HG02981 (cell line): ENCODE data around the gene TBC1D22A.

Experiments used
- ATAC-seq: cut with Tn5 transposase; IDR thresholded peaks from one replicate; pipeline ENCODE4 v1.9.1; 2021; ENCODE audit warnings: mild to moderate bottlenecking, moderate library complexity; ENCODE audit not compliant: unreplicated experiment

TBC1D22A gene

DNA sequence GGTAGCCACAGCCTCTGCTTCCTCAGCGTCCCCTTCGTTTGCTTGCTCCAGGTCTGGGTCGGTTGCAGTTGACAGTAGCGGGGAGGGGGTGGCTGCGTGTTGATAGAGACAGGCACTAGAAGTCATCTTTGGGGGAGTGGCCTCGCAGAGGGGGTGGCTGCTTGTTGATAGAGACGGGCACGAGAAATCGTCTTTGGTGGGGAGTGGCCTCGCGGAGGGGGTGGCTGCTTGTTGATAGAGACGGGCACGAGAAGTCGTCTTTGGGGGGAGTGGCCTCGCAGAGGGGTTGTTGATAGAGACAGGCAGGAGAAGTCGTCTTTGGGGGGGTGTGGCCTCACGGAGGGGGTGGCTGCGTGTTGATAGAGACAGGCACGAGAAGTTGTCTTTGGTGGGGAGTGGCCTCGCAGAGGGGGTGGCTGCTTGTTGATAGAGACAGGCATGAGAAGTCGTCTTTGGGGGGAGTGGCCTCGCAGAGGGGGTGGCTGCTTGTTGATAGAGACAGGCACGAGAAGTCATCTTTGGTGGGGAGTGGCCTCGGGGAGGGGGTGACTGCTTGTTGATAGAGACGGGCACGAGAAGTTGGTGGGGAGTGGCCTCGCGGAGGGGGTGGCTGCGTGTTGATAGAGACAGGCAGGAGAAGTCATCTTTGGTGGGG, 328.3 kb downstream of the TBC1D22A start:
- ATAC-seq = no peak

GRCh38 chr22:47091246-47091651, 328.8 kb downstream of the TBC1D22A start:
- no peak for ATAC-seq

DNA sequence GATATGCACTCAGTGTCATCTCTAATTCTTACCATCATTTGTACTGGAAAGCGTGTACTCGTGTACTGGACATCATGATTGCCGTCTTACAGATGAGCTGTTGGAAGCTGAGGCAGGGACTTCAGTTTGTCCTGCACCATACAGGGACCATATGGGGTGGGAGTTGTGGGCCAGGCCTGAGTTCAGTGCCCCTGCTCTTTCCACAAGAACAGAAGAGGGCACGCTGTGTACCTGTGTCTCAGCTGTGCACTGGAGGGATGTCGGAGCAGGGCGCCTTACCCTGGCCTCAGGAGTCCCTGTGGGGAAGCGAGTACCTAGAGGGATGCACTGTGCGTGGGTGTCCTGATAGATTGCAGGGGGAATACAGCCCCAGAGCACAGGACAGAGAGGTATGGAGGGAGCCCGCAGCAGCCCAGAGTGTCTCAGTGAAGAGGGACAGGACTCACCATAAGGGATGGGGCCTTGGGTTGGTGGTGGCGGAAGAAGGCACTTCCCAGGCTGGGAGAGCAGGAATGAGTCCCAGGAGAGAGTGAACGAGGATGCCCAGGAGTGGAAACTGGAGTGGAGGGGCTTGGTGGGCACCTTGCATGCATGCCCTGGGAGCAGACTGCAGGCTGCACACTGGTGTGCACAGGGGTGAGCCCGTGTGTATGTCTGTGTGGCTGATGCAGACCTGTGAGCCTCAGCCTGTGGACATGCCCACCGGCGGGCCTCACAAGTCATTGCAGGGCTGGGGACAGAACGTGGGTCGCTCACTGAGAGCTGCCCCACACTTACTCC, 329.7 kb downstream of the TBC1D22A start:
- ATAC-seq = no peak

DNA sequence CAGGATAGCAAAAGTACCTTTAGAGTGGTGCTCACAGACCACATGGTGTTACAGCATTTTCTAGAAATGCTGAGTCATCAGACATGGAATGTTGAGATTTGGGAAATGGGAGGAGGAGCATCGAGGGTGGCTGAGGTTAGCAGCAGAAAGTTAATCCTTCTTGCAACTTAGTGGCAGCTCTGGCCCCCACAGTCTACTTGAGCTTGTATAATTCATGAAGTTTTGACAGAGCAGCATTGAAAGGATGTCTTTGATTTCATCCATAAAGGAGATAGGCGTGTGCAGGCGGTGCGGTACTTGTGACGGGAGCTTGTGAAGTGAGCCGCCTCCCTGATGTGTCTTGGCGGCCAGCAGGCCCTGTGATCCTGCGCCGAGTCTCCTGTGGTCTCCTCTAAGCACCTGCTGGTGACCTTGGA, 330.5 kb downstream of the TBC1D22A start:
- ATAC-seq = no peak

DNA sequence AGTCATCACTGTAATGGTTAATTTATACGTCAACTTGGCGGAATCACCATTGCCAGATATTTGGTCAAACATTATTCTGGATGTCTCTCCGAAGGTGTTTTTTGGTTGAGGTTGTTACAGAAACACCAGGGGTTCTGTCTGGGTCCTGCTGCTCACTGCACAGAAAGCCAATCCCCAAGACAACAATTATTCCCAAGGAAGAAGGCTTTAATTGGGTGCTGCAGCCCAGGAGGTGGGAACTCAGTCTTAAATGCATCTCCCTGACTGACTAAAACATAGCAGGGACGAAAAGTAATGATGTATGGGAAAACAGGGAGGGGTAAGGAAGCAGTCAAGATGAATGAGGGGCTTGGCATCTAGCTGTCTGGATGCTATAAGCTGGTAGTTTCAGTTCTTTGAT, 331.3 kb downstream of the TBC1D22A start:
- ATAC-seq = no peak

DNA sequence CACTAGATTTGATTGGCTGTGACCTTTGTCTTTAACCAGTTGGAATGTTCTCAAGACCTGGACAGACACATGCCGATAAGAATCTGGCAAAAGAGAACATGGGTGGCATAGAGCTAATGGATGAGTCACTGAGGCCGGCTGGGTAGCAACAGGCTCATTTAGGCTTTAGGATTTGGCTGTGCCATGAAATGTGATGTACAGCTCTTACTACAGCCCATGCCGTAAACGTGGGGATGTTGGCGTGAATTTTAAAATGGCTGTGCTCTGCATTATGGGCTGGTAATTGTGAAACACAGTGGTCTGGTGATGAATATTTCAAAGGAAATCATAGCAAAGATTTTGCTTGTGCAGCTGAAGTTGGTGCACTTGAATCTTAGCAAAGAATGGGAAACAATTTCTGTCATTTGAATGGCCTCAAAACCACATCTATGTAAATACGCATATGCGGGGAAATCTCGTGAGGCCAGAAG, 332.4 kb downstream of the TBC1D22A start:
- no peak for ATAC-seq

GRCh38 chr22:47095395-47096122, 333.1 kb downstream of the TBC1D22A start:
- no peak for ATAC-seq

GRCh38 chr22:47098121-47098520, 335.7 kb downstream of the TBC1D22A start:
- no peak for ATAC-seq

DNA sequence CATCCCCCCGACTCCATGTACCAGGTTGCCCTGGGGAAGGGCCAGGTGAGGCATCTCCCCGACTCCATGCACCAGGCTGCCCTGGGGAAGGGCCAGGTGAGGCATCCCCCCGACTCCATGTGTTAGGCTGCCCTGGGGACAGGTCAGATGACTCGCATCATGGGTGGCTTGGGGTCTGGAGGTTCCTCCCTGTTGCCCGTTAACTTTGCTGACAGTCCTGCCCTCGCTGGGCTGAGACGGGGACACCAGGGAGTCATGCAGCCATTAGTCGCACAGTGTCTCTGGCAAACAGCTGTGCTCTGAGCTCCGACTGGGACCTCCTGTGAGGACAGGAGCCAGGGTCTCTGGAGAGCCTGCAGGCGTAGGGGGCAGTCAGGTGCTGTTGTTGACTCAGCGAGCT, 336.1 kb downstream of the TBC1D22A start:
- ATAC-seq = no peak

DNA sequence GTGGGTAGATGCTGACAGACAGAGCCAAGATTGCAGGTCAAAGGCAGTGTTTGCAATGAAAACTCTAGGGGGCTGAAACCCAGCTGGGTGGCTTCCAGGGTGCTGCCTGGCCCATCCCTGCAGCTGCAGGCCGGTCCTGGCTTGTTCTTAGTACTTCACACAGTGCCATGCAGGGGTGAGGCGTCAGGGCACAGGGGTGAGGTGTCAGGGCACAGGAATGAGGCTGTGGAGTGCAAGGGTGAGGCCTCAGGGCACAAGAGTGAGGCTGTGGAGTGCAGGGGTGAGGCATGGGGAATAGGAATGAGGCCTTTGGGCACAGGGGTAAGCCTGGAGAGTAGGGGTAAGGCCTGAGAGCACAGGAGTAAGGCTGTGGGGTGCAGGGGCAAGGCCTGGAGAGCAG, 337.6 kb downstream of the TBC1D22A start:
- ATAC-seq = no peak

DNA sequence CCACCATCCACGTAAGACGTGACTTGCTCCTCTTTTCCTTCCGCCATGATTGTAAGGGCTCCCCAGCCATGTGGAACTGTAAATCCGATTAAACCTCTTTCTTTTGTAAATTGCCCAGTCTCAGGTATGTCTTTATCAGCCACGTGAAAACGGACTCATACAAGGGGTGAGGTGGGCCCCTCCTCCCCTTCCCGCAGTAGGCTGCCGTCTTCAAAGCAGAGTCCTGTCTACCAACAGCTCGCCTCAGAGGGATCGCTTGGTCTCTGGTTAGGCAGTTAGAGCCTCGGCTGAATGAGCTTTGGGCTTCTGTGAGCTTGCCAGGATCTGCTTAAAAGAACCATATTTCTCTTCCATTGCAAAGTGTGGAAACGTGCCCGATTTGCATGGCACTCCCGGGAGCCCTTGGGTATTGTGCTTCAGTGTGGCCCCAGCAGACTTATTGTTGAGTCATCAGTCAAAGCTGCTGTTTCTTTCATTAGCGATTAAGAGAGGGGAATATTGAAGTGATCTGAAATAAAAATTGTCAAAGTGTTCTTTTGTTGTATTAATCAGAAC, 338.3 kb downstream of the TBC1D22A start:
- no peak for ATAC-seq

DNA sequence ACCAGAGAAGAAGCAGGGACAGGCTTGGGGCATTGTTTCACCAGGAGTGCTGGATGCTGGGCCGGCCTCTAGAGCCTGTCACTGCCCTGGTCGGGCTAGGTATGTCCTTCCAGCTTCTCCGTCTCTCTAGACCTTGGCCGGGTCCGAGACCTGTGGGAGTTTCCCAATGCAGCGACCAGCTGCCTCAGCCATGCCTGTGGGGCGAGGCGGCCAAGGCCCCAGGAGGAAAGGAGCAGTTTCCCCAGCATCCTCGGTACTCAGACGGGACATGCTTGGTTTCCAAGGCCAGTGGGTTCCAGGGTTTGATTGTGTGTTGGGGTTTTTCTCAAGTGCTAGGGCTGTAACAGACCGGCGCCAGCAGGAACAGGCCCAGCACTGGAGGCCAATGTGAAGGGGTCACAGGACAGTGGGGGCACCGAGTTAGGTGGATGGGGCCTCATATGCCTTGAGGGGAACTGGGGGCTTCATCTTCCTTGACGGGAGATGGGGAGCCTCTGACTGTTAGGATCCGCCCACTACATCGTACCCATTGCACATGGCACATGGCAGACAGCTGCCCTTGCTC, 339.0 kb downstream of the TBC1D22A start:
- no peak for ATAC-seq

DNA sequence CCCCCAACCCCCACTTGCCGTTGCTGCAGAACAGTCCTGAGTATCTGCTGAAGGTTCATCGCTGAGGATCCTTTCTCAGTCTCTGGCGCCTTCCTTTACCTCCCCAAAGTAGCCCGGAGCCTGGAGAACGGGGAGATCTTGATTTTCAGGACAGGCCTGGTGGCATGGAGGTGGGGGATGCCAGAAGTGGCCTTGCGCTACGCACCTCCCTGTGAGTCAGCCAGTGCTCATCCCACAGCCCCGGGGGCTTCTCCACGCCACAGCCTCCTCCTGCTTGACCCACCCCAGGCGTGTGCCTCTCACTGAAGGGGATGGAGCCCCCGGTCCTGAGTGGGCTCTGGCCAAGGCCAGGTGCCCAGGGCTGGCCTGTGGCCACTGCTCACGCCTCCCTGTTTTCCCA, 339.6 kb downstream of the TBC1D22A start:
- ATAC-seq = no peak

DNA sequence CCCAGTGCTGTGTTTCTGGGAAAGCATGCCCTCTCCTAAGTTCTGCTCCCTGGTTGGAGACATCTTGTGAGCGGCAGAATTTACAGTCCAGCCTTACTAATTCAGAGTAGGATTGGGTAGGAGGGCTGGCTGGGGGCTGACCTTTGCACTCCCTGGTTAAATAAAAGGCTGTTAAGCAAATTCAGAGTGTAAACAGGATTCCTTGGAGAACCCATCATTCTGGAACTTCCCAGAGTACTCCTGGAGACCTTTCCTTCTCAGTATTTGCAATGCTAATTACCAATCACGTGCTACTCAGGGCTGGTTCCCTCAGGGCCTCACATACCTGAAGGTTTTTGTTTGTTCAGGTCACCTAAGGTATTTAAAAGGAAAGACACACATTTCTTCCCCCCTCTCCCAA, 340.2 kb downstream of the TBC1D22A start:
- no peak for ATAC-seq

DNA sequence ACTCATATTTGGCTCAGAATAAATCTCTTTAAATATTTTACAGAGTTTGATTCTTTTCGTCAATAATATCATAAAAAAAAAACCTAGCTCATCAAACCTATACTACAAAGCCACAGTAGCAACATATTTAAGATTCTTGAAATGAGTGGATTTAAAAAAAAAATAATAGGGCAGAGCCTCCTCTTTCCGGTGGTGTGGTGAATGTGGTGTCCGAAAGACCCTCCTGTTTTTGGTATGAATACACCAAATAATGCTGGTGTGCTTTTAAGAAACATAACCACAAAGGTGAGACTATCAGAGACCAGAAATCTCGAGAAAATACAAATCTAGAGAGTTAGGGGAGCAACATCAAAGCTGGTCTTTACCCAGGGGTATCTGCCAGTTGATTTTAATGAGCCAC, 342.6 kb downstream of the TBC1D22A start:
- ATAC-seq = no peak

GRCh38 chr22:47106806-47107205, 344.4 kb downstream of the TBC1D22A start:
- ATAC-seq = no peak

DNA sequence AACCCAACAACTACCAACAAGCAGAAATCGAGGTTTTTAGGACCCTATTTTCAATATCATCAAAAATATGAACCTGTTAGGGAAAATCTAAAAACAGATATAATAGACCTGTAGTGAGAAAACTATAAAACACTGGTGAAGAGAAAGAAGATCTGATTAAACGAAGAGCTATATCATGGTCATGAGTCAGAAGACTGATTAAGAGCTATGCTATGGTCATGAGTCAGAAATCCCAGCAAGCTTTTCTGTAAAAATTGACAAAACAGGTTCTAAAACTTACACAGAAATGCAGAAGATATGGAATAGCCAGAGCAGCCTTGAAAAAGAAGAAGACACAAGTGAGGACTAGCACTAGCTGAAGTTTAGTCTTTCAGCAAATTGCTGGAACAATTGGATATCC, 345.0 kb downstream of the TBC1D22A start:
- ATAC-seq = no peak

DNA sequence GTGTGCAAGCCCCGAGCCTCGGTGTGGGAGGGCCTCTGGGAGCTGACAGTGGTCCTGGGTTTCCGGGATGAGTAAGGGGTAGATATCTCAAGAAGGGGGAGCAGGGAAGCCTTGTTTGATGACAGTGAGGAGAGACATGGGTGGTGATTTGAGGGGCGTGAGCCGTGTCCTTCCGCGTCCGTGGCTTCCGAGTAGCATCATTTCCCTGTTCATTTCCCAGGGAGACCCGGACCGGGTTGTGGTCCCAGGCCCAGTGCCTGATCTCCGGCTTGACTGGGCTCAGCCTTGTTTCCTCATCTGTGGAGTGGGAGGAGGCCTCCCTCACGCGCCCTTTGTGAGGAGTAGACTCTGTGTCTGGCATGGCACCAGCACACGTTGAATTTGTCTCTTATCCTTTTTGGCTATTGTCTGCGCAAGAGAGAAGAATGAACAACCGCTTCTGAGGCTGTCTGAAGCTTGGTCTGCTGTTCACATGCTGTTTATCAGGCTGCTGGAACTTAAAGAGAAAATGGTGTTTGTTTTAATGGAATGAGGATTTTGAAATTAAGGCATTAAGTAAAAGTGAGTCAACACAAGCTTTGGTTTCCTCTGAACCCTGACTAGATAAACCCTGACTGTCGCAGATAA, 348.5 kb downstream of the TBC1D22A start:
- no peak for ATAC-seq

DNA sequence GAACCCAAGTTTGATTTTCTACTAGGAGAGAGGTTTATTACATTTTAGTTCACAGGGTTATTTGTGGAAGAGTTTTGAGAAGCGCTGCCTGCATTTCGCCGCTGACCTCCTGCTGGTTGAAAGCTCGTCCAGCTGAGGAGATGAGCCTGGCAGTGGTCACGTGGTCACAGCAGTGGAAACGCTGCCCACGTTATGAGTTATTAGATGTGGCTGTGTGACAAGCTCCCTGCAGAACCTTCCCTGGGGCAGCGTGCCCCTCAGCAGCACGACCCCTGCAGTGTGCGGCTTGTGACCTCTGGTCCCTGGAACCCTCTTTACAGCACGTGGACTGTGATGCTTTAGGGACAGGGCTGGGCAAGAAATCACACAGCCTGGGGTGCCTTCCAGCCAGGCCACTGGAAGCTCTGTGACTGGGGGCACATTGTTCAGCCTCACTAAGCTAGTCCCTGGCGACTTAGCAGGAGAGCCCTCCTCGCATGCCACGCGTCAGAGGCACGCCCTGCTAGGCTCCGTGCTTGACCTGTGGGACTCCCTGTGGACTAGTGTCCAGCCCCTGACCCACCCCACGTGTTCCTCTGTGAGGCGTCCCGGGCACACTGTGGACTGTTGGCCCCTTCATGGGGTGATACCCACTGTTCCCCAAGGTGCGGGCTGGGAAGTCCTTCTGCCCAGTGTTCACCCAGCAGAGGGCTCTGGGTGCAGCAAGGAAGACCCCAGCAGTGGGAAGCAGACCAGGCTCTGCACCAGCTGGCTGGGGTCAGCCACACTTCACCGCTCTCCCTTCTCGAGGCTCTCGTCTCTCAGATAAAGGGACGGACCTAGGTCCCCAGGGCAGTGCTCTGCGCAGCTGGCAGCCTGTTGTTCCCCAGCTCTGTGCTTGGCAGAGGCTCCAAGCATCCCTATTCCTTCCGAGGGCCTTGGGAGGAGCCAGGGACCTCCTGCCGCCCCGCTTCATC, 349.5 kb downstream of the TBC1D22A start:
- no peak for ATAC-seq

GRCh38 chr22:47112582-47112965, 350.1 kb downstream of the TBC1D22A start:
- ATAC-seq = no peak
